Endothelial cell of umbilical vein (primary cell): ENCODE measurements around the gene ZGLP1.

Experiments
- EZH2 ChIP-seq: IDR thresholded peaks from 2 replicates; pipeline ENCODE4 v1.6.1; 2012; ENCODE audit warnings: borderline replicate concordance, low read depth, mild to moderate bottlenecking, moderate library complexity, low read length, inconsistent platforms; ENCODE audit not compliant: severe bottlenecking
- FOS ChIP-seq: IDR thresholded peaks from 2 replicates; pipeline ENCODE4 v1.6.1; 2011; ENCODE audit warnings: mild to moderate bottlenecking, low read length, moderate library complexity, borderline replicate concordance; ENCODE audit not compliant: insufficient read depth
- POLR2A ChIP-seq: IDR thresholded peaks from 2 replicates; pipeline ENCODE4 v1.6.1; 2012; ENCODE audit warnings: low read depth, mild to moderate bottlenecking, control low read depth, low read length
- POLR2AphosphoS5 ChIP-seq: IDR thresholded peaks from 2 replicates; pipeline ENCODE4 v1.6.1; 2012; ENCODE audit warnings: low read depth, mild to moderate bottlenecking, control low read depth, low read length, moderate library complexity; ENCODE audit not compliant: insufficient read depth
- TF ChIP-seq, protein P1 (sequence below), 2 donors: IDR thresholded peaks; 1 replicate in 1 of 2; 2 replicates in 1 of 2; pipeline ENCODE4 v1.5.1; 2011; ENCODE audit warnings: low read length in 2 of 2, mild to moderate bottlenecking in 2 of 2, moderate library complexity in 2 of 2, control low read depth in 1 of 2, inconsistent platforms in 1 of 2, low read depth in 1 of 2; ENCODE audit not compliant: insufficient read depth in 1 of 2; ENCODE audit errors: extremely low read depth in 1 of 2
- TF ChIP-seq, protein P2 (sequence below): IDR thresholded peaks from 2 replicates; pipeline ENCODE4 v1.6.1; 2011; ENCODE audit not compliant: insufficient read depth, insufficient read length

DNA sequence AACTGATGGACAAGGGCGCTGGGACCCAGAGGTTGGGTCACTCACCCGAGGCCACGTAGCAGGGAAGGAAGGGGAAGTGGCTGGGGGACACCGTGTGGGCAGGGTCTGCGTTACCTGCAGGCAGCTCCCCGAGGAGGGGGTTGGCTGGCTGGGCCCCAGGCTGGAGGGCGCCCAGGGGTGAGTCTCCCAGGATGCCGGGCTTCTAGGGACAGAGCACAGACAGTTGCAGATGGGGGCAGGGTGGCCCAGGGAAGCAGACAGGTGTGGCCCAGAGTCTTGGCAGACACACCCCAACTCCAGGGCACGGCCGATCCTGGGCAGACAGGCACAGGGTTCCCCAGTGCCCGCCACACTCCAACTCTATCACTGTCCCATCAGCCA lies 11.8 kb upstream of the ZGLP1 start:
- TF ChIP-seq POLR2A = no peak
- TF ChIP-seq, protein P1, sequence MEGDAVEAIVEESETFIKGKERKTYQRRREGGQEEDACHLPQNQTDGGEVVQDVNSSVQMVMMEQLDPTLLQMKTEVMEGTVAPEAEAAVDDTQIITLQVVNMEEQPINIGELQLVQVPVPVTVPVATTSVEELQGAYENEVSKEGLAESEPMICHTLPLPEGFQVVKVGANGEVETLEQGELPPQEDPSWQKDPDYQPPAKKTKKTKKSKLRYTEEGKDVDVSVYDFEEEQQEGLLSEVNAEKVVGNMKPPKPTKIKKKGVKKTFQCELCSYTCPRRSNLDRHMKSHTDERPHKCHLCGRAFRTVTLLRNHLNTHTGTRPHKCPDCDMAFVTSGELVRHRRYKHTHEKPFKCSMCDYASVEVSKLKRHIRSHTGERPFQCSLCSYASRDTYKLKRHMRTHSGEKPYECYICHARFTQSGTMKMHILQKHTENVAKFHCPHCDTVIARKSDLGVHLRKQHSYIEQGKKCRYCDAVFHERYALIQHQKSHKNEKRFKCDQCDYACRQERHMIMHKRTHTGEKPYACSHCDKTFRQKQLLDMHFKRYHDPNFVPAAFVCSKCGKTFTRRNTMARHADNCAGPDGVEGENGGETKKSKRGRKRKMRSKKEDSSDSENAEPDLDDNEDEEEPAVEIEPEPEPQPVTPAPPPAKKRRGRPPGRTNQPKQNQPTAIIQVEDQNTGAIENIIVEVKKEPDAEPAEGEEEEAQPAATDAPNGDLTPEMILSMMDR (IDR thresholded peaks at IDR 0.05; ENCODE audit: extremely low read depth in 1 of 2, insufficient read depth in 1 of 2, low read depth in 1 of 2, low read length in 2 of 2) = no peak
- no peak for TF ChIP-seq POLR2AphosphoS5
- no peak for TF ChIP-seq EZH2
- TF ChIP-seq FOS = no peak
- TF ChIP-seq, protein P2, sequence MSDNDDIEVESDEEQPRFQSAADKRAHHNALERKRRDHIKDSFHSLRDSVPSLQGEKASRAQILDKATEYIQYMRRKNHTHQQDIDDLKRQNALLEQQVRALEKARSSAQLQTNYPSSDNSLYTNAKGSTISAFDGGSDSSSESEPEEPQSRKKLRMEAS = no peak
